GM12864 (cell line): ENCODE results near the gene TTI1.

ENCODE experiments used
- DNase-seq: peaks from one replicate; pipeline ENCODE4 v3.0.0-alpha.2; 2011; ENCODE audit warnings: low read depth
- H3K4me3 ChIP-seq: 2 replicates; pipeline ENCODE4 v1.5.1; 2011; ENCODE audit warnings: mild to moderate bottlenecking, low read depth, low read length, control low read depth
- CTCF ChIP-seq: IDR thresholded peaks from 2 replicates; pipeline ENCODE4 v1.5.1; 2011; ENCODE audit warnings: low read depth, mild to moderate bottlenecking, moderate library complexity, low read length, control low read depth, inconsistent platforms; ENCODE audit errors: missing control alignments

The TTI1 gene

DNA sequence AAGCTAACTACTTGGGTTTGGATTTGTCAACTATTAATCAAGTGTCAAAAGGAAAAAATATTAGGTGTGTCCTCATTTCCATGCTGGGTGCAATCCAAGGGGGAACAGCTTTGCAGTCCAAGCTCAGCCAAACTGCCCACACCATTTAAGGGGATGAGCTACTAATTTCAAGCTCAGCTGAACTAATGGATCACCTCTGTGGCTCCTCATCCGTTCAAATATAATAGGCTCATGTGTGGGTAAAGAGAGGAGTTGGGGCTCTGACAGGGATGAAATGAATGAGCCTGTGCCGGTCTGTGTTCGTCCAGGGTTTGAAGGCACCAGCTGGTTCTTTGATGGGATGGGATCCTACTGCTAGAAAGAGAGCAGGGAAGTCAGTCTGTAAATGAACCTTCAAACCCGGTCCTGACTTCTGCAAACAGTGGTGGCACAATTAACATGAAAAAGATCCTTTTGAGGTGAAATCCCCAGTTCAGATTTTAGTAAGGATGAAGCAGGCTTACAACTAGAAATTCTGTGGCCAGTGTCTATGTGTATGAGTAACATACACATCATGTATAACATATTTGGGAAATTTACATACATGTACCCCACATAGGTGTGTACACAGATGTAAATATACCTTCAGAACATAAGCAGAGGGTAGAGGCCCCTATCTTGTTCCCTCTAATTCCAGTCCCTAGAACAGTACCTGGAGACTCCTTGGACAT is 41.9 kb downstream of the TTI1 start:
- no peak overlapping the region for H3K4me3 ChIP-seq
- TF ChIP-seq CTCF, result no peak
- no peak for DNase-seq

GRCh38 chr20:37990571-37991151 is 42.6 kb downstream of the TTI1 start:
- TF ChIP-seq CTCF, result no peak
- H3K4me3 ChIP-seq, result no peak overlapping the region
- peak; percentile 84 for DNase-seq

- no peak overlapping the region for H3K4me3 ChIP-seq
- DNase-seq, result no peak
- TF ChIP-seq CTCF, result no peak
Observed at GRCh38 chr20:37989601-37990295, 43.5 kb downstream of the TTI1 start.

- no peak for TF ChIP-seq CTCF
- H3K4me3 ChIP-seq, result no peak overlapping the region
- no peak for DNase-seq
Observed at GRCh38 chr20:37988306-37988954, 44.8 kb downstream of the TTI1 start.

DNA sequence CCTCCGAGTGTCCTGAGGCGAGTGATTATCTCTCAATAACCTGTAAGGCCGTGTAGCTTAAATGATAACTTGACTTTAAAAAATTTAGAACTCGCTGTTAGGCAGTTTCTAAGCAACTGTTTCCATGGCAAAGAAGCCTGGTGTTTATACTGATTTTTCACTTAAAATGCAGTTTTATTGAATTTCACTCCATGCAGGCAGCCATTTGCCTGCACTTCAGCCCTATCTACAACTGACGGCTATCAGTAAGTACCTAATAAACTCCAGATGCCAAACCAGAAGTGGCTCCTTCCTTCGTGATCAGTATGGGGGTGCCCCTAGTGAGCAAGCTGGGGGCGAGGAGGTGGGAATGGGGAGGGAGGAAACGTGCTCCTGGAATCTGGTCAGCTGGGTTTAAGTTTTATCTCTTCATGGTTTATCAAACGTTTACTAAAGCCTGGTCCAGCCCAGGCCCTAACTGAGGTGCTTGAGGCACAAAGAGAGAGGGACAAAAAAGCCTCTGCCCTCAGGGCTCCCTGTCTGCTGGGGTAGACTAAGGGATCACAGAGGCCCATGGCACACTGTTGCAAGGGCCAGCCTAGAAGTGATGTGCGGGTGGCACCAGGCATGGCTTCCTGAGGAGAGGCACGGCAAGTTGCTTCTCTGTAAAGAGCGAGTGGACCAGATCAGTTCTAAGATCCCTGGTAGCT is 45.5 kb downstream of the TTI1 start:
- no peak for TF ChIP-seq CTCF
- no peak for DNase-seq
- no peak overlapping the region for H3K4me3 ChIP-seq

- H3K4me3 ChIP-seq, result no peak overlapping the region
- TF ChIP-seq CTCF, result no peak
- no peak for DNase-seq
Observed at GRCh38 chr20:37986873-37987601, 46.2 kb downstream of the TTI1 start.
